CD4-positive, alpha-beta T cell treated with Interleukin-15 for 4 hours (primary cell): ENCODE data around the gene NEDD4L.
"Not testable (repeated sequence)": the region's sequence is repeated elsewhere in the genome, so short reads cannot be mapped to it uniquely, and the experiment has no call there.

Source experiments
- DNase-seq: peaks from one replicate; pipeline ENCODE4 v3.0.0-alpha.2; 2020; ENCODE audit warnings: low spot score

The NEDD4L gene

DNA sequence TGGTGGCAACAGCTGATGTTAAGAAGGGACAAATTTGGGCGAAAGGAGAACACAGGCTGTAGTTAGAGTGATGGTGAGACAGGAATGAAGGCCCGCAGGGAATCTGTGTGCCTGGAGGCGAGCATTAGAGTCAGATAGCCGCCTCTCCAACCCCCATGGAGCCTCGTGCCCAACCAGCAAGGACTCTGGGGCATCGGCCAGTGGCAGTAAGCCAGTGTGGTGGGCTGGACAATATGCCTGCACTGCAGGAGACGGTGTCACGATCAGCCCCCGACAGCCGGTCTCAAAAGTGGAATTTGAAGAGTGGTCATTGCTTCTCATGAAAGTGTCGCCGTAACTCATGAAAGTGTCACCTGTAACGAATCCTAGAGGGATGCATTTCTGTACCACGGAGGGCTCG lies 335.4 kb downstream of the NEDD4L start:
- no peak for DNase-seq

DNA sequence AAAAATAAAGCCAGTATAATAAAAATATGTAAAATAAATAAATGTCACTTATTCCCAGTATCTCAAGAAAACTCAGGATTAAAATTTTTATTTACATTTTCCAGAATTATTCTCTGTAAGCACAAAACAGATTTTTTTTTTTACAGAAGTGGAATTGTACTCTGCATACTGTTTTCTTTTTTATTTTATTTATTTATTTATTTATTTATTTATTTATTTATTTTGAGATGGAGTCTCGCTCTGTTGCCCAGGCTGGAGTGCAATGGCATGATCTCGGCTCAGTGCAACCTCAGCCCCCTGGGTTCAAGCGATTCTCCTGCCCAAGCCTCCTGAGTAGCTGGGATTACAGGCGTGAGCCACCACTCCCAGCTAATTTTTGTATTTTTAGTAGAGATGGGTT lies 336.1 kb downstream of the NEDD4L start:
- DNase-seq: not testable (repeated sequence)

DNA sequence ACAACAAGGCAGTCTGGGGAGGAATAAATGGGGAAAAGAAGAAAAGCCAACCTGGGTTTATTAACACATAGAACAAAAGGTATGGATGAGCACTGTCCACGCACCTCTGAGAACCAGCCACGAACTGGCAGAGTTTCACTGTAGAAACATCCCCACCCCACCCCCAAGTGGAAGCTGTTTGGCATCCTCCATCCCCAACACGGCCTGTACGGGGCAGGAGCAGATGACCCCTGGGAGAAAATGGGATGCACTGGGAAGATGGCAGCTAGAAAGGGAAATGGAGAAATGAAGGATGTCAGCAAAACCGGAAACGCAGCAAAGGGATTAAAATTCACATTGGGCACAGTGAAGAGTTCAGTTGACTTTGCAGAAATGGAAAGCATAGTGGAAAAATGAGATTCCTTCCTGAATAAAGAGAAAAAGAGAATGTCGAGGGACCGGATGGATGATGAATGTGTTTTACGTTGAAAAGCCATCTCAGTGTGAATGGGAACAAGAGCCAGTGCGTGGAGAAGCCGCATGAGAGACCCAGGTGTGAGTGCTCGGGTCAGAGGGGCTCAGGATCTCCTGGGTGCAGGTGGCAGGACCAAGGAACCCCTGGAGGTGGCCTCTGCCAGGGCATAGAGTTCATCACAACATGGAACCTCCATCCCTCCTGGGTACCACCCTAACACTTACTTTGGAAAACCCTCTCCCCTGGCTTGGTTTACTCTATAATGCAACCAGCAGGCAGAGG lies 337.8 kb downstream of the NEDD4L start:
- DNase-seq: no peak

- no peak for DNase-seq
Observed at GRCh38 chr18:58382446-58382845, 338.4 kb downstream of the NEDD4L start.

DNA sequence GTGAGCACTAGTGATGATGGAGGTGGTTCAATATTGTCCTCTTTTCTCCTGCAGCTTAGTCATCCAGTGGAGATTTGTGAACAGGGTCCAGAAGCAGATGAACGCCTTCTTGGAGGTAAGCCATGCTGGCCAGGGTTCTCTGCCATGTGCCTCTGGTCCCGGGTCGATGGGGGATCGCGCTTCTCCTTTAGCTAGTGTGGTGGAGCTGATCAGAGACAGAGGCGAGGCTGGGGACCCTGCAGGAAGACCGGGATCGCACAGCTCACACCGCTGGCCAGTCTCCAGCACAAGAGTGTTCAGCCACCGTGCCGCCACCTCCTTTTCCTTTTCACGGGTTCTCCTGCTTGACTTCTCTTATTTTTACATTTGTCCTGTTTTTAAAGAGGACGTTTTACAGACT lies 341.4 kb downstream of the NEDD4L start:
- no peak for DNase-seq

GRCh38 chr18:58386780-58387179 lies 342.8 kb downstream of the NEDD4L start:
- DNase-seq: no peak

- no peak for DNase-seq
Observed at GRCh38 chr18:58387716-58388115, 343.7 kb downstream of the NEDD4L start.

DNA sequence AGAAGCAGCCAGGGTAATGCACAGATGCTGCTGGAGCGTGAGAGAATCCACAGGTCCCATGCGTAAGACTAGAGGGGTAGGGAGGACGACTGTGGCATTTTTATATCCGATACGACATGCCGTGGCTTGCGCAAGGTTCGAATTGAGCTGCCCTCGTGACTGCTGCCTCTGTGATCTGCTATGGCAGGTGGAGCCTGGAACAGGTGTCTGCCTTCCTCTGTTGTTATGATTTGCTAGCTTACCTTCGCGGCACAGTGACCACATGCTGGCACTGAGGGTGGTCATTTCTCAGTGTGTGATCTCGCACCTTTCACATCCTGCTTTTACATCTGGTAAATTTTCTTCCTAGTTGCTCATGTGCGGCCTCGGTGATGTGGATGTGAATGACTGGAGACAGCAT lies 344.7 kb downstream of the NEDD4L start:
- no peak for DNase-seq

GRCh38 chr18:58389745-58390144 lies 345.7 kb downstream of the NEDD4L start:
- no peak for DNase-seq

DNA sequence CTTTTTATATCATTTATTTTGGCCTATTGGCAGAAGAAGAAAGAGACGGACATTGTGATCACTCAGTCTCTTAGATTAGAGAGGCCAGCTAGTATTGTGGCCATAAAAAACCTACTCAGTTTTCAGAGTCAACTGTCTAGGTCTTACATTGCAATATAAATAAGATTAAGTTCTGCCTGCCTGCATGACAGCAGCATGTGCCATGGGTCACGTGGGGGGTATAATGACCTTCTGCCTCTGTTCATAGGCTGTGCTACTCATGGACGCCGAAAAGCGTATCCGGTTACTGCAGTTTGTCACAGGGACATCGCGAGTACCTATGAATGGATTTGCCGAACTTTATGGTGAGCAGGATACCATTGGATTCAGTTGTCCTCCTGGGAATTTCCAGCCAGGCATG lies 346.4 kb downstream of the NEDD4L start:
- DNase-seq: no peak

DNA sequence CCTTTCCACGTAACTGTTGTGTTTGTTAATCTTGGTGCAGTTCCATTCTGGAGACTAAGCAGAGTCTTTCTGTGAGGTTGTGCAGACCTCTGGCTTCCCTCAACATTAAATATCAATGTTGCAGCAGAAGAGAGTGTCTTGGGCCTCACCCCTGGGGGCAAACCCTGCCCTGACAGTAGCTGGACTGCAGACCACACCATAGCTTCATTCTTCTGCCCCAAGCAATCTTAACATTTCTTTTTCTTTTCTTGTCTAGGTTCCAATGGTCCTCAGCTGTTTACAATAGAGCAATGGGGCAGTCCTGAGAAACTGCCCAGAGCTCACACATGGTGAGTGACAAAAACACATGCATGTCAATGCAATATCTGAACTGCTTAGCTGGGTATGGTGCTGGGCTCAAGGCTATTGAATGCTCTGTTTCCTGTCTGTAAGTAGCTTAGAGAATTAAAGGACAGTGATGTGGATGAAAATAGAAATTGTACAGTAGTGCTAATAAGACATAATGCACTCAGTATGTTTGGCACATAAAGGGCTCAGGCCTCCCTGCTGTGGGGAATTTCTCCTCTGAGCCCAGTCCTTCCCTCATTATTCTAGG lies 347.3 kb downstream of the NEDD4L start:
- DNase-seq: no peak

DNA sequence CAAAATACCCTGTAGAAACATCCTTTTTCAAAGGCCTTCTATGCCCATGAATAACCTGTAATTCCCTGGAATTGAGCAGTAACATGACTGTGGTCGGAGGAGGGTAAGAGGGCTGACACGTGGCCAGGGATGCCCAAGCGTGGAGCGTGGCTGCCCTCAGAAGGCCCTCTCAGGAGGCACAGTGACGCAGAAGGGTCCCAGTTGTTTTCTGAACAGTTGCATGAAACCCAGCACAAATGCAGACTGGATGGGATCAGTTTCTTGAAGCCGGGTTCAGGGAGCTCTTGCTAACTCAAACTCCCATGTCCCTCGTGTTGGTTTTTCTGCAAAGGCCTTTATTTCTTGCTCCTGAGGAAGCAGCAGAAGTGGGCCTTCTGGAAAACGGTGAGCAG lies 347.9 kb downstream of the NEDD4L start:
- DNase-seq: no peak

GRCh38 chr18:58392324-58393000 lies 348.4 kb downstream of the NEDD4L start:
- no peak for DNase-seq

DNA sequence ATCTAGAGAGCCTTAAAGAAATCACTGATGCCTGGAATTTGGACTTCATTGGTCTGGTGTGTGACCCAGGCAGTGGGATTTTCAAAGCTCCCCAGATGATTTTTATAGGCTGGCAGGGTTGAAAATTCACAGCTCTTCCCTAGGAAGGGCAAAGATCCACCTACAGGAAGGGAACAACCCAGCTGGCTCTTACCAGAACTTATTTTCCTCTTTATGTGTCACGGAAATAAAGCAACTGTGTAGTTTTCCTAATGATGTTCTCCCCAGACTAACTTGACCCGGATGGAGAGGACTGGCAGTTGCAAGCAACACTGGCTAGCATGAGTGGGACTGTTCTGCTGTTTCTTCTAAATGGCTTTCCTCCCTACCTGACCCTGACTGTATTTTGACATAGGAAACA lies 349.3 kb downstream of the NEDD4L start:
- DNase-seq: no peak

DNA sequence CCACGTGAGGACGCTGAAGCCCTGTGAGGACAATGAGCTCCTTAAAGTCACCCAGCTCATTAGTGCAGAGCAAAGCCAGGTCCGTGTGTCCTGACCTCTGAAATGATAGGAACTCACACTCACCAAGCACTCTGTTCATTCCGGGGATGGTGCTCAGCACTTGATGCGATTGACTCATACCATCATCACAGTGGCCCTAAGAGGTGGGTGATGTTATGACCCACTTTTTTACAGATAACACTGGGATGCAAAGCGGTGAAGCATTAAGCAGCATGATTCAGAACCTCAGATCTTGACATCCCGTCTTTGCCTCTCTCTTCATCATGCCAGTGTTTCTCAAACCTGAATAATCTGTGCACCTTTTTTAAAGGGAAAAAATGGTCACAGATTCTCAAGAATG lies 350.0 kb downstream of the NEDD4L start:
- no peak for DNase-seq

DNA sequence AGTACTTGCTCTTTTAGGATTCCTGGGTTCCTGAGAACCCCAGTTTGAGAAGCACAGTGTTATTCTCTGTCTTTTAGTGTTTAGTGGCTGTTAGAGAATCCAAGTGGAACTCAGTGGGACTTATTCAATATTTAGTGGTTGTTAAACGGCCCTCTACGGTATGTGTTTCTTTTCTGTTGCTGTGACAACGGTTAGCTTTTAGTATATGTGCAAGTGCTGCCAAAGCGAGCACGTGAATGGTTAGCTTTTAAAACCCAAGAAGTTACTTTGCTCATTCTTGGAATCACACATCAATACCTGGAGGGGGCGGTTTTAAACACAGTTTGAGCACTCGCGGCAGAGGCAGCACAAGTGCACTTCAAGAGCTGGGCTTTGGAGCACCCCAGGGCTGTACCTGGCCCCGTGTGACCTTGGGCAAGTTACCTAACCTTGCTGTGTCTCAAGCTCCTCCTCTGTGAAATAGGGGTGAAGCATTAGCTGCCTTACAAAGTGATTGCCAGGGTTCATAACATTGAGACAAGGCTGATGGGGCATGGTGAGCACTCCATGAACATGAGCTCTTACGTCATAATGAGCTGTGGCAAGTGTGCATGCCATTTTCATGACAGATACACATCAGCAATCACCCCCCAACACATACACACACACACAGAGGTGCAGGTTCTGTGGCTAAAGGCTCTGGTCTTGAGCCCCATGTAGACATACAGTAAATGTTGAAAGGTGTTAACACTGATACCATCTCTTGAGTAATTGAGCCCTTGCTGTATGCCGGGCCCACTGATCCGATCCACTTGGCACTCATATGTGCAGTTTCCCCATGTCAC lies 350.8 kb downstream of the NEDD4L start:
- peak; percentile 7 for DNase-seq

DNA sequence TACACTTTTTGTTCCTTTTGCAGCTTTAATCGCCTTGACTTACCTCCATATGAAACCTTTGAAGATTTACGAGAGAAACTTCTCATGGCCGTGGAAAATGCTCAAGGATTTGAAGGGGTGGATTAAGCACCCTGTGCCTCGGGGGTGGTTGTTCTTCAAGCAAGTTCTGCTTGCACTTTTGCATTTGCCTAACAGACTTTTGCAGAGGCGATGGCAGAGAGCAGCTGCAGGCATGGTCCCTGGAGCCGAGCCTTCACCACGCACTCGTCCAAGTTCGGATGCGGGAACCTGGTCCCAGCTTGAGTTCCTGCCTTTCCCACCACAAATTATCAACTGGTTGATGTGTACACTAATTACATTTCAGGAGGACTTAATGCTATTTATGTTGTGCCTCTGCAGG lies 352.1 kb downstream of the NEDD4L start:
- DNase-seq: no peak

GRCh38 chr18:58396966-58397365 lies 352.9 kb downstream of the NEDD4L start:
- DNase-seq: no peak

GRCh38 chr18:58397385-58398132 lies 353.5 kb downstream of the NEDD4L start:
- no peak for DNase-seq

GRCh38 chr18:58398648-58399398 lies 354.8 kb downstream of the NEDD4L start:
- no peak for DNase-seq

- no peak for DNase-seq
Observed at GRCh38 chr18:58400331-58400870, 356.4 kb downstream of the NEDD4L start.
